ENCODE results near the gene LPAR6.
A peak's percentile ranks its signal among the peaks of the same experiment; 100 is the strongest.
"Not testable (repeated sequence)": the region's sequence is repeated elsewhere in the genome, so short reads cannot be mapped to it uniquely, and the experiment has no call there.

Gene LPAR6, protein sequence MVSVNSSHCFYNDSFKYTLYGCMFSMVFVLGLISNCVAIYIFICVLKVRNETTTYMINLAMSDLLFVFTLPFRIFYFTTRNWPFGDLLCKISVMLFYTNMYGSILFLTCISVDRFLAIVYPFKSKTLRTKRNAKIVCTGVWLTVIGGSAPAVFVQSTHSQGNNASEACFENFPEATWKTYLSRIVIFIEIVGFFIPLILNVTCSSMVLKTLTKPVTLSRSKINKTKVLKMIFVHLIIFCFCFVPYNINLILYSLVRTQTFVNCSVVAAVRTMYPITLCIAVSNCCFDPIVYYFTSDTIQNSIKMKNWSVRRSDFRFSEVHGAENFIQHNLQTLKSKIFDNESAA
- 3.6 to 142 (median 42.4) reads per million in 17 experiments for total RNA-seq

DNA sequence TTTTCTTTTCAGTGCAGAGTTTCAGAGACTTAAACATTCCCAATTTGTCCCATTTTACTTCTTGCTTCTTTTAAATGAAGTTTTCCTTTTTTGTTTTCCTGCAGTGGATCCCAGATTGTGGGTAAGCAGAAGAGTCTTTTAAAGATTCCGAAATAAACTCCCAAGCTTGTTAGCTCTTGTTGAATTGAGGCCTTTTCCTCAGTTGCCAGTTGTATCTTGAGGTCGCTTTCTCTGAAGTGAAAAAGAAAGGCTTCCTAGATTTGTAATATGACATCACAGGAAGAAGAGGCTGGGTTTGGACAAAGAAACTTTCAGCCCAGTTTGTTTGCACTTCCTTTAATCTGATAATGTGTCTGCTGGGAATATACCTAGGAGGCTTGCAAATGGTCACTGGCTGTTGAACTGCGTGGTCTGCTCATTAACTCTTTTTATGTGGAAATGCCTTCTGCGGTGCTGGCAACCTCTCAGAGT, at the start of gene LPAR6:
Gene LPAR6, minus strand, starts transcription at position 233 of the 471 bp plus-strand sequence. CDS start 690 bp downstream, outside the sequence.
- DNase-seq, result peak; percentile 56 to 84 (median 72)

GRCh38 chr13:48457578-48458242, 44.8 kb upstream of the LPAR6 start:
- no peak for DNase-seq

DNA sequence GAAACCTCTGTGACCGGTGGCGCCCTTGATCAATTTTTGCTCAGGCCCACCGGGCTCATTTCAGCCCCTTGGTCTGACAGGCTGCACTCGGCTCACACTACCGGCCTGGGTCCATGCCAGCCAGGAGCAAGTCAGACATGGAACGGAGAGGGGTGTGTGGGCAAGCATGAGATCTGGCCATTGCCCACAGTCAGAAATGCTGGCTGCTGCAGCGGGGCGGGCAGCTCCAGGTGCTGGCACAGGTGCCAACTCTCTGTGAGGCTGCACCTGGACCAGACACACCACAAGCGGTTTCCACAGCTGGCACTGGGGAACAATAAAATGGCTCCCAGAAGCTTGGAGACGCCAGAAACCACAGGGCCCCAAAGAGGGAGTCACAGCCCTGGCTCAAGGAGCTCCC, 43.6 kb upstream of the LPAR6 start:
- DNase-seq, result no peak

- not testable (repeated sequence) for DNase-seq
Observed at GRCh38 chr13:48451196-48451595, 38.3 kb upstream of the LPAR6 start.

DNA sequence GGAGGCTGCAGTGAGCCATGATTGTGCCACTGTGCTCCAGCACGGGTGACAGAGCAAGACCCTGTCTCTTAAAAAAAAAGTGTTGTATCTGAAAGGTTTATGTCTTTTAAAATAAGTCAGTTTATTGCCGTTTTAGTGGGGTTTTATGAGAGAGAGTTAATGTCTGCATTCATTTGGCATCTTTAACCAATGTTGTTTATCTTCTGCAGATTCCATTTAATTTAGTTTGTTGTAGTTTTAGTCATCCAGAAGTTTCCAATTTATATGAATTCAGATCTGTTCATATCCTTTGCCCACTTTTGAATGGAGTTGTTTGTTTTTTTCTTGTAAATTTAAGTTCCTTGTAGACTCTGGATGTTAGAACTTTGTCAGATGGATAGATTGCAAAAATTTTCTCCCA, 36.7 kb upstream of the LPAR6 start:
- DNase-seq, result no peak

DNA sequence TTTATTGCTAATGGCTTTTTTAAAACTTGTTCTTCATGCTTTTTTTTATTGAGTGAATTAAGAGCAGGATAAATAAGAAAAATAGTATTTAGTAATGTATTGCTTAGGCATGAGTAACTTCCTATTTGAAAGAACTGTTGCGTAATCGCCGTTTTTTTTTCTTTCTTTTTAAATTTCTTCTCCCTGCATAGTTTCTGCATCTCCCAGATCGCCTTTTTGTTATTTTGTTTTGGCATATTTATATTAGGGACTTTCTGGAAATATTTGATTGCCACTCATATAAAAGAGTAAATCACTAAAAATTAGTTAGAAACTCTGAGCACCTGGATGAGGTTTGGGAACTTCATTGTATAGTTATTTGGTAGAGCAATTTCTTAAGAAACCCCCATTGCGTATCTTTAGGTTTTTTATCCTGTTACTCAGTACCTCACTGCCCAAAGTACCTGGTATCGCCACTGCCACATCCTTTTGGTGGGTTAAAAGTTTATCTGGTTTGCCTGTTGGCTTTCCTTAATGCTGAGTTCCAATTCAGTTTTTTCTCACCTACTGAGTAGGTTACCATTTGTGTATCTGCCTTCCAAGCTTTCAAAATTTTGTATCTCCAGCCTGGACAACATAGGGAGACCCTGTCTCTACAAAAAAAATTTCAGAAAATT, 36.2 kb upstream of the LPAR6 start:
- peak; percentile 29 to 87 (median 58) for DNase-seq

- peak in 3 of 4 experiments; percentile 3 to 66 (median 53) for DNase-seq
Observed at GRCh38 chr13:48448285-48448958, 35.5 kb upstream of the LPAR6 start.

DNA sequence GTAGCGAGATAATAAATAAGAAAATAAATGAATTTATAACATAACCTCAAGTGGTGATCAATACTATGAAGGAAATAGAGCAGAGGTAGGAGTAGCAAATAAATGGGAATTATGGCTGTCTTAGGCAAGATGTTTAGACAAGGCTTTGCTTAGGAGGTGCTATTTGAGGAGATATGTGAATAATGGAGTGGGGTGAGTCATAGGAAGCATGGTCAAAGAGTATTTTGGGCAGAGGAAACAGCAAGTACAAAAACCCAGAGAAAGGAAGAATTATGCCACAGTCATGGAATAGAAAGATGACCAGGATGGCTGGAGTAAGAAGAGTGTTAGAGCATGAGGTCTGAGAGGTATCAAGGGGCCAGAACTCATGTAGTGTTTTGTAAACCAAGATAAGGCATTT, 33.6 kb upstream of the LPAR6 start:
- peak; percentile 29 to 76 (median 54) for DNase-seq

DNA sequence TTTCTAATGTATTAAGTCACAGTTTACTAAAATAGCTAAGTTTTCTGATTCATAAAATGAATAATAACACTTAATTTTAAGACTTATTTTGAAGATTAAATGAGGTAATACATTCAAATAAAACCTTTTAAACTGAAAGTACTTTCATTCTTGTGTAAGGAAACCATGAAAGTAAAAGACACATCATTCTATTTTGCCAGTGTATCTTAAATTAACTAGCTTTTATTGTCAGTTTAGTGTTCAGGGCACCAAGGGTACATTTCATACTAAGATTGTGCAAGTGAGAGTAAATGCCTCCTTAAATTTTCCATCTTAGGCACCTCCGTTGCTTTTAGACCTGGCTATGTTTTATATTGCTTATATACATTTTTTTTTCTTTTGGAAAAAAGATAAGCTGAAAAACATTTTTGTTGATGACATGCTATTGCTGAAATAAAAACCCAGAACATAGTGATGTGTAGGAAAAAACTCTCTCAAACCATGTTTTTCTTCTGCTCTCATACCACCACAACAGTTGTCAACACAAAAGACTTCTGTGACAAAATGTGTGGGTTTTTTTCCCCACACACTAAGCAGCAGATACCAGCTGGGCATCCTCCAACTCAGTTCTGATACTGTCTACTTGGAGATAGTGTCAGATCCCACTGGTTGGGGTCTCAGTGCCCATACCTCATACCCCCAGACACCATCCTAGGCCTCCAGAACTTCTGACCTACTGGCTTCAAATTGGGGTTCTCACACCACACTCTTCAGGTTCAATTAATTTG, 30.7 kb upstream of the LPAR6 start:
- DNase-seq, result peak in 2 of 4 experiments; percentile 10 to 12

- DNase-seq, result peak; percentile 45 to 61 (median 56)
Observed at GRCh38 chr13:48437371-48437770, 24.5 kb upstream of the LPAR6 start.

GRCh38 chr13:48436661-48437288, 23.9 kb upstream of the LPAR6 start:
- peak; percentile 13 to 79 (median 48) for DNase-seq

DNA sequence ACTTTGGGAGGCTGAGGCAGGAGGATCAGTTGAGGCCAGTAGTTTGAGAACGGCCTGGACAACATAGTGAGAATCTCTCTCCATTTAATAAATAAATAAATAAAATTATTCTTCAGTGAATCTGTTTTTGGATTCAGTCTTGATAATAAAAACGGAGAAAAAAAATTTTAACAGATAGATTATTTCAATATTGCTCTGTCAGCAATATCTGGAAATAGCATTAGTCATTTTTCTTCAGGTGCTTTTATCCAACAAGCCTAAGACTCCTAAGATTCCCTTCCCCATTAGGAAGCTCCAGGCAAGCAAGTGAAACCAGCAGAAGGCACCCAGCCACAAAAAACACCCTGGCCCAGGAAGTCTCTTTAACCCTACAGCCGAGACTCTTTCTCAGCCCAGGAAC, 21.3 kb upstream of the LPAR6 start:
- DNase-seq, result peak in 2 of 4 experiments; percentile 4 to 14

- DNase-seq, result no peak
Observed at GRCh38 chr13:48431987-48432615, 19.2 kb upstream of the LPAR6 start.

GRCh38 chr13:48431431-48431830, 18.5 kb upstream of the LPAR6 start:
- DNase-seq, result no peak

GRCh38 chr13:48429886-48430285, 17.0 kb upstream of the LPAR6 start:
- DNase-seq, result no peak

GRCh38 chr13:48429036-48429435, 16.1 kb upstream of the LPAR6 start:
- no peak for DNase-seq

GRCh38 chr13:48426755-48427298, 13.9 kb upstream of the LPAR6 start:
- peak in 2 of 4 experiments; percentile 13 to 16 for DNase-seq

DNA sequence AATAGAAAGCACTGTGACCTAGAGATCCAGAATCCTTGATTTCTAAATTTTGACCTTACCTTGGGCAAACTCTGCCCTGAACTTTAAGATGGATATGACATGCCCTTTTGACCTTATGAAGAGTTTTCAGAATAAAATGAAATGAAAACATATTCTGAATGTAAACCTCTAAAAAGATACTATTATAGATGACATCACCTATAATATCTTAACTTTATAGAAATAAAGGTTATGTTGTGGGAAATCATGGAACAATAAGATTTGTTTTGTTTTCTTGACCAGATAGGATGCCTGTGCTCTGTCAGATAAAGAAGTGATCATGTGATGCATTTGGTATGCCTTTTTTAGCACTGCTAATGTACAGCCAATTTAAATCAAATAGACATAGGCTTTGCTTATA, 13.1 kb upstream of the LPAR6 start:
- DNase-seq, result no peak

DNA sequence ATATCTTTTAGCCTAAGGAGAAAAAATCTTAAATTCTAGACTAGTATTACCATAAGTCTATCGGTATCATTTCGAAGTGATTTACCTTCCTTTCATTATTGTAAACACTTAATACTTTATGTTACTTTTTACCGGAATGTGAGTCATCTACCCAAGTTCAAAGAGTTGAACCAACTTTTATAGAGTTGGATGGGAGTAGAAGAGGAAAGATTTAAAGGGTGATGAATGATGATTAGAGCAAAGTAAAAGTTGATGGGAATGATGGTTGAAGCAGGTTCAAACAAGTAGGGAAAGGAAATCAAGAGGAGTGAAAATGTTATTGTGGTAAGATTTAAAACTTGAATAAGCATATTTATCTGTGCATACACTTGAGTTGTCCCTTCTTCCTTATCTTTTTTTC, 11.3 kb upstream of the LPAR6 start:
- no peak for DNase-seq

GRCh38 chr13:48422003-48422402, 9.1 kb upstream of the LPAR6 start:
- DNase-seq, result not testable (repeated sequence)

DNA sequence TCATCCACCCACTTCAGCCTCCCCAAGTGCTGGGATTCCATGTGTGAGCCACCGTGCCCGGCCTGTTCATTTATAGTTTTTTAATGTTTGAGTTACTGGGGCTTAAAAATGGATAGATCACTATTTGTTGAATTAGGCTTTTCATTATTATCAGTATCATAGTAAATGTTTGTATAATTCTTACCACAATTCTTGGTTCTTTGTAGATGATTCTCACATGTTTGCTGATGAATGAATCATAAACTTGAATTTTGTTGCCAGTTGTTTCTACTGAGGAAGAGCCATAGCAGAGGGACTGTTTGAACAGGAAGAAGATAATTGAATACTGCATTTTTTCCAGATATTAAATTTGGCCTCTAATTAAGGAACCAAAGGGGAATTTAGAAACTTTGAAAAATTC, 2.6 kb upstream of the LPAR6 start:
- no peak for DNase-seq
